GM13976 (cell line): ENCODE data around the gene POU3F3.

Source experiments
- DNase-seq: peaks from one replicate; pipeline ENCODE4 v3.0.0; 2012; ENCODE audit warnings: low spot score
- in situ Hi-C: fragments of 300-500 bp; cut with MboI; formaldehyde crosslinking; loops from one replicate; pipeline ENCODE4 v1.12.0; 2022; ENCODE audit warnings: low sequenced_read_pairs, mixed read lengths, inconsistent platforms; ENCODE audit not compliant: unreplicated experiment
- TF ChIP-seq, protein P1 (sequence below): IDR thresholded peaks from 2 replicates; pipeline ENCODE4 v1.5.1; 2012; ENCODE audit warnings: borderline replicate concordance, mild to moderate bottlenecking; ENCODE audit not compliant: insufficient read depth; ENCODE audit errors: extremely low read depth, missing control alignments, control extremely low read depth

Gene POU3F3

DNA sequence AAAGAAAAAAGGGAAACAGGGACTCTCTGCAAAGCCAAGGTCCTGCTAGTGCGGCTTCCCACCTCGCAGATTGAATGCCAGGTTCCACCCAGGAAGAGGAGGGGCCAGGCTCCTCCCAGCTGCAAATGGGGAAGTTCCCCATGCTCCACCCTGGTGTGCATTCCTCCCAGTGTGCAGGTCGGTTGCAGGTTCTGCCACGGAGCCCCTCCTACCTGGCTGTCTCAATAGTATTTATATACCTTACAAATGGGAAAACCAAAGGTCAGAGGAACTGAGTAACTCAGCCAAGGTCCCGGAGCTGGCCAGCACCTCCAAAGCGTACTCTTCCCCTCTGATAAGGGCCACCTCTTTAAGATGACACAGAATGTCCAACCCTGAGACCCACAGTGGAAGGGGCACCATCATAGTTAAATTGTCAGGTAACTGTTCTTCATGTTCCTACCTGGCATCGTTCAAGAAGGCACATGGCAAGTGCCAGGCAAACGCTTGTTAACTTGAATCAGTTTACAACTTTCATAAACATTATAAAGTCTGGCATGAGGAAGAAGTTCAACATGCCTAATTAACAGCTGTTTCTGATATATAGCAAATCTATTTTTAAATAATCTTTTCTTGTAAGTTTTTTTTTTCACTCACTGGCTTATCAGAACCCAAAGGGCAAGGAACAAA, 35.5 kb downstream of the POU3F3 start:
- in situ Hi-C loops: no loop called here
- TF ChIP-seq, protein P1, sequence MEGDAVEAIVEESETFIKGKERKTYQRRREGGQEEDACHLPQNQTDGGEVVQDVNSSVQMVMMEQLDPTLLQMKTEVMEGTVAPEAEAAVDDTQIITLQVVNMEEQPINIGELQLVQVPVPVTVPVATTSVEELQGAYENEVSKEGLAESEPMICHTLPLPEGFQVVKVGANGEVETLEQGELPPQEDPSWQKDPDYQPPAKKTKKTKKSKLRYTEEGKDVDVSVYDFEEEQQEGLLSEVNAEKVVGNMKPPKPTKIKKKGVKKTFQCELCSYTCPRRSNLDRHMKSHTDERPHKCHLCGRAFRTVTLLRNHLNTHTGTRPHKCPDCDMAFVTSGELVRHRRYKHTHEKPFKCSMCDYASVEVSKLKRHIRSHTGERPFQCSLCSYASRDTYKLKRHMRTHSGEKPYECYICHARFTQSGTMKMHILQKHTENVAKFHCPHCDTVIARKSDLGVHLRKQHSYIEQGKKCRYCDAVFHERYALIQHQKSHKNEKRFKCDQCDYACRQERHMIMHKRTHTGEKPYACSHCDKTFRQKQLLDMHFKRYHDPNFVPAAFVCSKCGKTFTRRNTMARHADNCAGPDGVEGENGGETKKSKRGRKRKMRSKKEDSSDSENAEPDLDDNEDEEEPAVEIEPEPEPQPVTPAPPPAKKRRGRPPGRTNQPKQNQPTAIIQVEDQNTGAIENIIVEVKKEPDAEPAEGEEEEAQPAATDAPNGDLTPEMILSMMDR: no peak

DNA sequence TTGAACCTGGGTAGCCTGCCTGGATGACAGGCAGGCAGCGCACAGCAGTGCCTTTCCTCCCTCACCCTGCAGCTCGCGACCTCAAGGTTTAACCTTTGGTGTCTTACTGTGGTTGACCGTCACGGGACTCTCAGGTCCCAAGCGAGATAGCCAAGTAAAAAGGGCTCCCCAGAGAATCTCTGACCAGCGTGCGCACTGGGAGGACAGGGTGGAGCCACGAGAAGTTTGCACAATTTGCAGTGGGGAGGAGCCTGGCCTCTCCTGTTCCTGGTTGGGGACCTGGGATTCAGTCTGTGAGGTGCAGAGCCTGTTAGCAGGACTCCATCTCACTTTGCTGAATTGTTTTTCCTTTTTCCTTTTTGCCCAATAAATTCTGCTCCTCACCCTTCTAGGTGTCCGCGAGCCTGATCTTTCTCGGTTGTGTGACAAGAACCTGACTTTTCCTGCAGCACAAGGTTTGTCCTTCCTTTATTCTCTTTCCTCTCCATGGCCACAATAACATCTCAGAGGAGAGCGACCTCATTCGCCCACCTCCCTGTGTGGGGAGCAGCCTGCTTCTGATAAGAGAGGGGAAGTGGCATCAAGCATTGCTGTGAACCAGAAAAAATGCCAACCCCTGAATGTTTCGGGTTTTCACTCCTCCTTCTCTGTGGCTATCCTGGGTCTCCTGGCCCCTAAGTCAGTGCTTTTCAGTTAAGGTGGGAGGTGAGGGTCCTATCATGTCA, 36.2 kb downstream of the POU3F3 start:
- no peak for DNase-seq
- in situ Hi-C loops: no loop called here
- TF ChIP-seq, protein P1: no peak

More for the DNA sequence above, 35.5 kb downstream of the POU3F3 start:
- DNase-seq: no peak

DNA sequence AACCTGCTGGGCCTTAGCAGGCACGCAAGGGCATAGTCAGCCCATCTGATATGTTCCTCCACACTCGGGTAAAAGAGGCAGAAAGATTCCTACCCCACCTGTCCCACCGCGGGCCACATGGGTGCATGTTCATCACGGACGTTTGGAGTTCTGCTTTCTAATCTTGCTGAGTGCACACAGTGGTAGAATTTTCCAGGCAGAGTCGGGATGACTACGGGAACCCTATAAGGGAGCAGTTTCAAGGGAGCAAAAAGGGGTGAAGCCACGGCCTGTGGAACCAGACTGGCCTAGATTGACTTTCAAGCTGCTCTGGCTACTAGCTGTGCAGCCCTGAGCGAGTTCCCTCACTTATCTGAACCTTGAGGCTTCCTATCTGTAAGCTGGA, 36.8 kb downstream of the POU3F3 start:
- TF ChIP-seq, protein P1: no peak
- in situ Hi-C loops: no loop called here
- no peak for DNase-seq

DNA sequence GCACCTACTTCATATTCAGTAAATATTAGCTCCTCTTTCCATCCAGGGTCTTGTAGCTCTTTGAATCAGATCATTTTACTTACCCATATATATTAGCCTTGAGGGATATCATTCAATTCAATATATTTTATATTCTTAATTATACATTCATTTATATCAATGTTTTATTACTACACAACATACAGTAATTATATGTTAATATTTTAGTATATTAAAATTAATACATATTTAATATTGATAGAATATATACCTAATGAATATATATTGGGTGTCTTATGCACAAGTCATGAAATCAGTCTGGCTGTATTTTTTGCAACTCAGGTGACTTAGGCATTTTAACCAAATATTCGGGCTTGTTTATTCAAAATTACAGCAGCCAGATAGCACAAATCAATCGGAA, 37.2 kb downstream of the POU3F3 start:
- in situ Hi-C loops: no loop called here
- TF ChIP-seq, protein P1: no peak
- no peak for DNase-seq

DNA sequence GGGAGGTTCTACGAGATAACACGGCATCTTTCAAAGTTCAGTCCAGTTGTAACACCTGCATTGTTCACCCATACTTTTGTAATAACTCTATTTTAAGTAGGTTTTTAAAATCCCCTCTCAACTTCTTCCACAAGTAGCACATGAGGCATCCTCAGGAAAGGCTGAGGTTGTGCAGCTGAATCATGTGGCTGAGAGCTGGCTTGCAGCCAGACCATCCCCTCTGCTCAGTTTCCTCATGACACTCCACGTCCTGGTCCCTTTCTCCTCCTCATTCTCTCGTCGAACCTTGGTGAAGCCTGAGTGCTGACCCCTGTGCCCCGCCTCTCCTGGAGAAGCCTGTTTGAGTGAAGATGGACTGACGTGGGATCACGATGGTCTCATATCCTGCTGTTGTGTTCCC, 42.5 kb downstream of the POU3F3 start:
- TF ChIP-seq, protein P1: no peak
- in situ Hi-C loops: no loop called here

DNA sequence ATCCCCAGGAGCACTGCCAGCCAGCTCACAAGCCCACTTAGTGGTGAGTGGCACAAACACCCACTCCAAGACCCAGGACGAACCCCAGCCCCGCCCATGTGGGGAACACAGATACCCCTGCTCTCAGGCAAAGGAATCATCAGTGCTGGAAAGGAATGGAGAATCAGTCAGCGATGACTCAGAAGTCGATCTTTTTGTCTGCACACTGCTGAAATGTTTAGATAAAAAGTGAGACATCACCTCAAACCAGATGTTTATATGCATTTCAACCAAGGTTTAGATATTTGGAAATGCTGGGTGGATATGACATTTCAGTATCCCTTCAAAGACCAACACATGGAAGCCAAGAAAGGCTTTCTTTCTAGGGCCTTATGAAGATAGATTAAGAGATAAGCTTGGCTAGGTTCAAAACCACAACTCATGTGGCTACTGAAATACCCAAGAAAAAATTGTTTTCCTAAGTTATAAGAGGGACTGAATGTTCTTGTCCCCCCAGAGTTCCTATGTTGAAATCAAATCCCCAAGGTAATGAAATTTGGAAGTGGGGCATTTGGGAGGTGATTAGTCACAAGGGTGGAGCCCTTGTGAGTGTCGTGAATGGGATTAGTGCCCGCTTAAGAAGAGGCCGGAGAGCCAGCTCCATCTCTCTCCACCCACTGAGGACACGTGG, 43.7 kb downstream of the POU3F3 start:
- TF ChIP-seq, protein P1: no peak
- no peak for DNase-seq

More for the DNA sequence above, 42.5 kb downstream of the POU3F3 start:
- no peak for DNase-seq

More for the DNA sequence above, 43.7 kb downstream of the POU3F3 start:
- in situ Hi-C loops: no loop called here
